HepG2 (cell line): Measurements from ENCODE around the gene IGLON5. TPM values are rescaled to one million over a fixed set of nuclear protein-coding genes. Genes with fewer than 3 reads are reported as not detected.

Source experiments
- CTCF ChIP-seq: sonication (generic); formaldehyde crosslinking; IDR thresholded peaks from 2 replicates; pipeline ENCODE4 v1.5.0; 2020; ENCODE audit warnings: mild to moderate bottlenecking, missing genetic modification reagents, moderate library complexity
- GZF1 ChIP-seq: sonication (generic); formaldehyde crosslinking; IDR thresholded peaks from 2 replicates; pipeline ENCODE4 v1.5.1; 2020; ENCODE audit warnings: mild to moderate bottlenecking, missing genetic modification reagents
- HDAC2 ChIP-seq: sonication (generic); formaldehyde crosslinking; IDR thresholded peaks from 2 replicates; pipeline ENCODE4 v1.4.0; 2020; ENCODE audit warnings: missing genetic modification reagents
- JUNB ChIP-seq: sonication (generic); formaldehyde crosslinking; IDR thresholded peaks from 2 replicates; pipeline ENCODE4 v1.8.0; 2022; ENCODE audit warnings: missing genetic modification reagents, mild to moderate bottlenecking, borderline replicate concordance
- MBNL3 ChIP-seq: fragments of 250-450 bp; sonication (Bioruptor Pico); conservative IDR thresholded peaks from 2 replicates; pipeline ENCODE4 v1.8.0; 2022; ENCODE audit warnings: mild to moderate bottlenecking, inconsistent platforms
- SAFB2 ChIP-seq: sonication (generic); formaldehyde crosslinking; IDR thresholded peaks from 2 replicates; pipeline ENCODE4 v1.5.1; 2020; ENCODE audit warnings: missing genetic modification reagents, low read depth, mild to moderate bottlenecking, borderline replicate concordance
- STAG1 ChIP-seq: sonication (generic); formaldehyde crosslinking; IDR thresholded peaks from 2 replicates; pipeline ENCODE4 v1.4.0; 2020; ENCODE audit warnings: missing genetic modification reagents
- TBL1XR1 ChIP-seq: fragments of 150-350 bp; IDR thresholded peaks from 2 replicates; pipeline ENCODE4 v1.6.1; 2014; ENCODE audit warnings: borderline replicate concordance, low read length; ENCODE audit not compliant: partially characterized antibody
- TEAD3 ChIP-seq: optimal IDR thresholded peaks from 2 replicates; pipeline ENCODE3; 2016; ENCODE audit warnings: borderline replicate concordance
- WIZ ChIP-seq: sonication (generic); formaldehyde crosslinking; IDR thresholded peaks from 2 replicates; pipeline ENCODE4 v1.5.1; 2020; ENCODE audit warnings: mild to moderate bottlenecking, missing genetic modification reagents
- ZFP1 ChIP-seq: IDR thresholded peaks from 2 replicates; pipeline ENCODE4 v1.6.1; 2016
- ZMAT5 ChIP-seq: sonication (generic); formaldehyde crosslinking; IDR thresholded peaks from 2 replicates; pipeline ENCODE4 v1.5.0; 2020; ENCODE audit warnings: mild to moderate bottlenecking, low read depth, missing genetic modification reagents, borderline replicate concordance
- ZNF20 ChIP-seq: sonication (generic); formaldehyde crosslinking; IDR thresholded peaks from 2 replicates; pipeline ENCODE4 v1.4.0; 2020; ENCODE audit warnings: mild to moderate bottlenecking, moderate library complexity, missing genetic modification reagents
- ZNF331 ChIP-seq: sonication (generic); formaldehyde crosslinking; IDR thresholded peaks from 2 replicates; pipeline ENCODE4 v1.4.0; 2020; ENCODE audit warnings: missing genetic modification reagents
- ZNF562 ChIP-seq: sonication (generic); formaldehyde crosslinking; IDR thresholded peaks from 2 replicates; pipeline ENCODE4 v1.8.0; 2022; ENCODE audit warnings: missing genetic modification reagents, borderline replicate concordance
- ZNF749 ChIP-seq: sonication (generic); formaldehyde crosslinking; IDR thresholded peaks from 2 replicates; pipeline ENCODE4 v1.8.0; 2022; ENCODE audit warnings: mild to moderate bottlenecking, missing genetic modification reagents, moderate library complexity, borderline replicate concordance
- ZNF839 ChIP-seq: sonication (generic); formaldehyde crosslinking; IDR thresholded peaks from 2 replicates; pipeline ENCODE4 v1.4.0; 2020; ENCODE audit warnings: missing genetic modification reagents, mild to moderate bottlenecking, borderline replicate concordance
- polyA plus RNA-seq, 8 experiments: library from polyadenylated mRNA; depleted of rRNA in 3 of 8; stranded (reverse) in 7 of 8; unstranded in 1 of 8; fragments of >200 nt; fragmentation: Illumina TruSeq in 4 of 8; extraction: Trizol in 4 of 8; gene quantifications; 2 replicates each; pipeline versions ENCODE4 v1.2.1 to v1.2.3, GENCODE V29; 2011 to 2016; ENCODE audit warnings: low read depth in 4 of 8, missing spikeins in 1 of 8, mixed read lengths in 1 of 8; ENCODE audit not compliant: insufficient read depth in 1 of 8
- total RNA-seq, 5 experiments: library from RNA; depleted of rRNA; stranded (reverse); fragments of >200 nt; fragmentation: Illumina TruSeq; extraction: Trizol; gene quantifications; 2 replicates each; pipeline ENCODE4 v1.2.3, GENCODE V29; 2016; ENCODE audit warnings: low read depth in 1 of 5
- TF ChIP-seq, protein P1 (sequence below), 2 experiments: fragments of 450-650 bp in 1 of 2; sonication (generic) in 1 of 2; formaldehyde crosslinking in 1 of 2; IDR thresholded peaks; 2 replicates each; pipeline versions ENCODE4 v1.6.1 to v1.8.0; 2016 to 2022; ENCODE audit warnings: antibody characterized with exemption in 1 of 2, mild to moderate bottlenecking in 1 of 2, missing genetic modification reagents in 1 of 2

IGLON5 gene
- total and polyA plus RNA-seq, 2 of the 13 experiments (the other 11 are each of a cell fraction or from before 2014, with no cell fraction given) = 0.04 to 5.7 TPM

- TF ChIP-seq, protein P1, sequence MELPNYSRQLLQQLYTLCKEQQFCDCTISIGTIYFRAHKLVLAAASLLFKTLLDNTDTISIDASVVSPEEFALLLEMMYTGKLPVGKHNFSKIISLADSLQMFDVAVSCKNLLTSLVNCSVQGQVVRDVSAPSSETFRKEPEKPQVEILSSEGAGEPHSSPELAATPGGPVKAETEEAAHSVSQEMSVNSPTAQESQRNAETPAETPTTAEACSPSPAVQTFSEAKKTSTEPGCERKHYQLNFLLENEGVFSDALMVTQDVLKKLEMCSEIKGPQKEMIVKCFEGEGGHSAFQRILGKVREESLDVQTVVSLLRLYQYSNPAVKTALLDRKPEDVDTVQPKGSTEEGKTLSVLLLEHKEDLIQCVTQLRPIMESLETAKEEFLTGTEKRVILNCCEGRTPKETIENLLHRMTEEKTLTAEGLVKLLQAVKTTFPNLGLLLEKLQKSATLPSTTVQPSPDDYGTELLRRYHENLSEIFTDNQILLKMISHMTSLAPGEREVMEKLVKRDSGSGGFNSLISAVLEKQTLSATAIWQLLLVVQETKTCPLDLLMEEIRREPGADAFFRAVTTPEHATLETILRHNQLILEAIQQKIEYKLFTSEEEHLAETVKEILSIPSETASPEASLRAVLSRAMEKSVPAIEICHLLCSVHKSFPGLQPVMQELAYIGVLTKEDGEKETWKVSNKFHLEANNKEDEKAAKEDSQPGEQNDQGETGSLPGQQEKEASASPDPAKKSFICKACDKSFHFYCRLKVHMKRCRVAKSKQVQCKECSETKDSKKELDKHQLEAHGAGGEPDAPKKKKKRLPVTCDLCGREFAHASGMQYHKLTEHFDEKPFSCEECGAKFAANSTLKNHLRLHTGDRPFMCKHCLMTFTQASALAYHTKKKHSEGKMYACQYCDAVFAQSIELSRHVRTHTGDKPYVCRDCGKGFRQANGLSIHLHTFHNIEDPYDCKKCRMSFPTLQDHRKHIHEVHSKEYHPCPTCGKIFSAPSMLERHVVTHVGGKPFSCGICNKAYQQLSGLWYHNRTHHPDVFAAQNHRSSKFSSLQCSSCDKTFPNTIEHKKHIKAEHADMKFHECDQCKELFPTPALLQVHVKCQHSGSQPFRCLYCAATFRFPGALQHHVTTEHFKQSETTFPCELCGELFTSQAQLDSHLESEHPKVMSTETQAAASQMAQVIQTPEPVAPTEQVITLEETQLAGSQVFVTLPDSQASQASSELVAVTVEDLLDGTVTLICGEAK (IDR thresholded peaks at IDR 0.05) = no peak
- TF ChIP-seq, protein P1 (CRISPR knock-in tag; IDR thresholded peaks at IDR 0.05) = no peak
- TF ChIP-seq CTCF (no peak), STAG1 (CRISPR knock-in tag) (no peak), GZF1 (CRISPR knock-in tag) (no peak), ZNF331 (CRISPR knock-in tag) (no peak), TEAD3 (CRISPR knock-in tag) (peak; percentile 6), HDAC2 (no peak), ZFP1 (CRISPR knock-in tag) (no peak), WIZ (CRISPR knock-in tag) (no peak; the same call in 1 of the 2 replicates), ZNF839 (CRISPR knock-in tag) (no peak), ZNF562 (CRISPR knock-in tag) (no peak), ZNF749 (CRISPR knock-in tag) (no peak), SAFB2 (CRISPR knock-in tag) (peak; percentile 8; the same call in 1 of the 2 replicates), ZNF20 (0 out of 2 replicates have a peak, but pooled peaks have one; percentile 29), MBNL3 (no peak), ZMAT5 (CRISPR knock-in tag) (no peak), JUNB (CRISPR knock-in tag) (no peak), TBL1XR1 (no peak)
Observed at GRCh38 chr19:51368366-51369282, 57.2 kb downstream of the IGLON5 start, which contains the start of gene CLDND2 (continued).
